Gastrocnemius medialis (tissue), 4 donors: ENCODE results near the gene FBXO2.

Source experiments
- POLR2A ChIP-seq, 2 donors: fragments of 450-650 bp; IDR thresholded peaks; one replicate each; pipeline ENCODE4 v1.6.1; 2017; ENCODE audit warnings: antibody characterized with exemption in 2 of 2, mild to moderate bottlenecking in 2 of 2, moderate library complexity in 2 of 2
- TF ChIP-seq, protein P1 (sequence below), 5 experiments: fragments of 450-650 bp in 3 of 5; fragments of 200-600 bp in 2 of 5; sonication (generic) in 2 of 5; IDR thresholded peaks in 4 of 5; conservative IDR thresholded peaks in 1 of 5; 1 replicate in 4 of 5; 2 replicates in 1 of 5; pipeline ENCODE4 v1.5.1; 2016 to 2019; ENCODE audit warnings: antibody characterized with exemption in 5 of 5, mild to moderate bottlenecking in 3 of 5, moderate library complexity in 3 of 5

DNA sequence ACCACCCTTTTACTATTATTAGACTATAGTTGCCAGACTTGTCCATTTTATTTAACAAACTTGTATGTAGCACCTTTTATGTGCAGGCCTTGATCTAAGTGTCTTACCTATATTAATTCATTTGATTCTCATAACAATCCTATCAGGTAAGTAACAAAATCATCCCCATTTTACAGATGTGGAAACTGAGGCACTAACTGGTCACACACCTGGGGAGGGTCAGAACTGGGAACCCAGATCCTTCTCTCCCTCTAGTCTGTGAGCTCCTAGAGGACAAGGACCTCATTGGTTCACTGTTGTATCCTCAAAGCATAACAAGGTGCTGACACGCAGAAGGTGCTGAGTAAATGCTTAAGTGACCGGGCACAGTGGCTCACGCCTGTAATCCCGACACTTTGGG is 14.9 kb downstream of the FBXO2 start:
- TF ChIP-seq, protein P1, sequence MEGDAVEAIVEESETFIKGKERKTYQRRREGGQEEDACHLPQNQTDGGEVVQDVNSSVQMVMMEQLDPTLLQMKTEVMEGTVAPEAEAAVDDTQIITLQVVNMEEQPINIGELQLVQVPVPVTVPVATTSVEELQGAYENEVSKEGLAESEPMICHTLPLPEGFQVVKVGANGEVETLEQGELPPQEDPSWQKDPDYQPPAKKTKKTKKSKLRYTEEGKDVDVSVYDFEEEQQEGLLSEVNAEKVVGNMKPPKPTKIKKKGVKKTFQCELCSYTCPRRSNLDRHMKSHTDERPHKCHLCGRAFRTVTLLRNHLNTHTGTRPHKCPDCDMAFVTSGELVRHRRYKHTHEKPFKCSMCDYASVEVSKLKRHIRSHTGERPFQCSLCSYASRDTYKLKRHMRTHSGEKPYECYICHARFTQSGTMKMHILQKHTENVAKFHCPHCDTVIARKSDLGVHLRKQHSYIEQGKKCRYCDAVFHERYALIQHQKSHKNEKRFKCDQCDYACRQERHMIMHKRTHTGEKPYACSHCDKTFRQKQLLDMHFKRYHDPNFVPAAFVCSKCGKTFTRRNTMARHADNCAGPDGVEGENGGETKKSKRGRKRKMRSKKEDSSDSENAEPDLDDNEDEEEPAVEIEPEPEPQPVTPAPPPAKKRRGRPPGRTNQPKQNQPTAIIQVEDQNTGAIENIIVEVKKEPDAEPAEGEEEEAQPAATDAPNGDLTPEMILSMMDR (IDR thresholded peaks at IDR 0.05 in 4 of 5, conservative IDR thresholded peaks at IDR 0.05 in 1 of 5), result no peak
- TF ChIP-seq POLR2A (IDR thresholded peaks at IDR 0.05), result no peak
